ENCODE measurements around the gene EMILIN3. TPM values are rescaled to one million over a fixed set of nuclear protein-coding genes. Genes with fewer than 3 reads are reported as not detected.
"Not testable (repeated sequence)": the region's sequence is repeated elsewhere in the genome, so short reads cannot be mapped to it uniquely, and the experiment has no call there.

Gene EMILIN3
- total and polyA plus RNA-seq, 12 donors: 0.20 to 6.4 (median 2.8) TPM

DNA sequence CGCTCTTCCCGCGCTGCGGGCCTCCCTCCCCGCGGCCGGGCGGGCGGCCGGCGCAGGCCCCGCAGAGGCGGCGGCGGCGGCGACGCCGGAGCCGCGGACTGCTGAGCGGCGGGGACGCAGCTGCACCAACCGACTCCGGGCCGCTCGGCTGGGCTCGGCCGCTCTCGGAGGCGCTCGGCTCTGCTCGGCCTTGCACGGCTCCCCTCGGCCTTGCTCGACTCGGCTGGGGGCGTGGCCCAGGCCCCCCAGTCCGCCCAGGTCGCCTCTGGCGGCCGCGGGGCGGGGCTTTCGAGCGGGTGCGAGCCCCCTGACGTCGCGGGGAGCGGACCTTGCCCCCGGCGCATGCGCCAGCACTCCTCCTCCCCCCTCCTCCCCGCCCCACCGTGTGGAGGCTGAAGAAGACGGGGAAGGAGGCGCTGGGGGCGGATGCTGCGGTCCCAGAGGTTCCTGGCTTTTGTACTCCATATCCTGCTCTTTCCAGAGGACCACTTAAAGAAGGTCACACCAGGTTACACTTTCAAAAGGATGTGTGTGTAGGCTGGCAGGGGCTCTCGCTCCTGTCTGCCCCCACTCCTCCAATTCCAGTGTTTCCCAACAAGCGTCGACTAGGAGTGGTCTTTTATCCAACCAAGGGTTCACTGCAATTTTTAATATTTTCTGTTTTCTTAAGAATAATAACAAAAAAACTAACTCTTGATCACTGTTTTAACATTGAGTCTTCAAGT, 48.9 kb downstream of the EMILIN3 start, which contains the start of gene ZHX3:
ZHX3 (minus strand) TSS at position 186 of the 725 bp plus-strand sequence. CDS start 112,815 bp downstream, outside the sequence.
- Histone ChIP-seq H3K4me3 (peak within 1 kb of the TSS; percentile 53 to 90 (median 84)), H3K27ac (peak within 1 kb of the TSS; percentile 75 to 96 (median 92)), H3K36me3 (no peaks in the 10 kb centered on the region), H3K9me3 (no peaks in the 10 kb centered on the region), H3K4me1 (peaks cover 3 to 50% (median 41%) of the 10 kb centered on the region in 9 donors), H3K27me3 (no peaks in the 10 kb centered on the region)
- DNase-seq (peak; percentile 97 to 99), ATAC-seq (peak; percentile 97 to 99 (median 98))
- intact Hi-C loops (cut with DNase I): loop anchor here in 7 of 10 donors (5.0 kb wide), 4 partner anchors 45 to 145 kb away; no protein-coding TSS in a partner anchor
- TF ChIP-seq, protein P1, sequence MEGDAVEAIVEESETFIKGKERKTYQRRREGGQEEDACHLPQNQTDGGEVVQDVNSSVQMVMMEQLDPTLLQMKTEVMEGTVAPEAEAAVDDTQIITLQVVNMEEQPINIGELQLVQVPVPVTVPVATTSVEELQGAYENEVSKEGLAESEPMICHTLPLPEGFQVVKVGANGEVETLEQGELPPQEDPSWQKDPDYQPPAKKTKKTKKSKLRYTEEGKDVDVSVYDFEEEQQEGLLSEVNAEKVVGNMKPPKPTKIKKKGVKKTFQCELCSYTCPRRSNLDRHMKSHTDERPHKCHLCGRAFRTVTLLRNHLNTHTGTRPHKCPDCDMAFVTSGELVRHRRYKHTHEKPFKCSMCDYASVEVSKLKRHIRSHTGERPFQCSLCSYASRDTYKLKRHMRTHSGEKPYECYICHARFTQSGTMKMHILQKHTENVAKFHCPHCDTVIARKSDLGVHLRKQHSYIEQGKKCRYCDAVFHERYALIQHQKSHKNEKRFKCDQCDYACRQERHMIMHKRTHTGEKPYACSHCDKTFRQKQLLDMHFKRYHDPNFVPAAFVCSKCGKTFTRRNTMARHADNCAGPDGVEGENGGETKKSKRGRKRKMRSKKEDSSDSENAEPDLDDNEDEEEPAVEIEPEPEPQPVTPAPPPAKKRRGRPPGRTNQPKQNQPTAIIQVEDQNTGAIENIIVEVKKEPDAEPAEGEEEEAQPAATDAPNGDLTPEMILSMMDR (IDR thresholded peaks at IDR 0.05): peak in 1 of 9 donors; percentile 9
- WGBS, 2 donors: 1 to 3% methylated on average over 27 to 52 of the region's 64 CpGs

DNA sequence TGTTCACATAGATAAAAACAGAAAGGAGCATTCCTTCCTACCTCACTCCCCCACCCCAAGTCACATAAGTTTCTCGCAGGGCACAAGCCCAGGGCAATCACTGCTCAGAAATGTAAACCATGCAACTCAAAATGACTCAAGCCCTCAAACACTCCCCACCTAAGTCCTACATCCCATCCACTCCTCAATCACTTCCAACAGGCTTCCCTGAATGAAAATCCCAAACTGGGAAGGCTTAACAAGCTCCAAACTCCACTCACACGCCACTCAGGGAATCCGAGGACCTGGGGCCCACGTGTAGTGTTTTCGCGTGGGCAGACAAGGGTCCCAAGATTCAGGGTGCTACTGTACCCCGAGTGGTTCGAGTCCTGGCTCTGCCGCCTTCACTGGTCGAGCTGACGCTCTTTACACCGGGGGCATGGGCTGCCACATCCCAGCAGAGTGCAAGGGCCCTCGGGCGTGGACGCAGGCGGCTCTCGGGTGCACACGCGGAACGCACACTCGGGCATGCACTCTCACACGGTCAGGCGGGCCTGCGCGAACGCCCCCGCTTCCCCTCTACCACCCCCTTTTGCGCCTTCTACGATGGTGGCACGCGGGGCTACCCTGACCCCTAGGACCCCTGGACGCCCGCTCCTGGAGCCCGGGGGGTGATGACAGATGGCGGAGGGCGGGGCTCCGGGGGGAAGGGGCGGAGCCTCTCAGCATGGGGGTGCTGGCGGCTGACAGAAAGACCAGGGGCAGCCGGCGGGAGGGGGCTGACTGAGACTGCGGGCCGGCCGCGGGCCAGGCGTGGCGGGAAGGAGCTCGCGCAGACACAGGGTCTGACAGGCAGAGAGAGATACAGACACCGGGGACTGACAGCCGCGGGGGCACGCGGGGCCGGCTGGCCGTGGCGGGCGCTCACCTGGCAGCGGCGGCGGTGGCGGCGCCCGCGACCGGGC, 49.7 kb downstream of the EMILIN3 start:
- Histone ChIP-seq H3K36me3 (no peaks in the 10 kb centered on the region), H3K27me3 (no peaks in the 10 kb centered on the region), H3K4me3 (peak overlapping the region; percentile 53 to 90 (median 84)), H3K4me1 (peaks cover 3 to 53% (median 42%) of the 10 kb centered on the region in 9 donors), H3K9me3 (no peaks in the 10 kb centered on the region), H3K27ac (peak overlapping the region; percentile 75 to 96 (median 92))
- TF ChIP-seq, protein P1 (IDR thresholded peaks at IDR 0.05): no peak
- 2 to 3% methylated on average over 57 to 61 of the region's 66 CpGs for WGBS, 2 donors
- intact Hi-C loops (cut with DNase I): loop anchor here in 7 of 10 donors (5.0 kb wide), 4 partner anchors 45 to 145 kb away; no protein-coding TSS in a partner anchor
- ATAC-seq (peak; percentile 46 to 78 (median 66)), DNase-seq (peak; percentile 85 to 88)

DNA sequence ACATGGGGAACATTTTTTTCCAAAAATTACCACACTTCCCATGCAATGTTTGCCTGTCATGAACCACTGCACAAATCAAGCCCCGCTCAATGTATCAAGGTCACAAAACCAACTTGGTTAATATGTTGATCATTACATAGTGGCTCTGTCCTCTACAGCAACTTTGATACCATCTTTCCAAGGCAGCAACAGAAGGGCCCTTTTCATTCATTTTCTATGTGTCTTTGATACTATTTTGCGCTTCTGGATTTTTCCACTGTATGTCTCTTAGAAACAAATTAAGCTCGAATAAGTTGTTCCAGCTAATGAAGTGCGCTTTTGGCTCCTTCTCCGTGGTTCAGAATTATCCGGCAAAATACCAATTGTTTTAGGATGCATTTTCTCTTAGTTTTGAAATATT, 50.6 kb downstream of the EMILIN3 start:
- 54 to 73% methylated on average over 6 of the region's 6 CpGs for WGBS, 2 donors
- no peak for ATAC-seq
- Histone ChIP-seq H3K27ac (peak overlapping the region in 9 of 10 donors; percentile 75 to 96 (median 93)), H3K4me1 (peaks cover 3 to 56% (median 39%) of the 10 kb centered on the region in 9 donors), H3K36me3 (no peaks in the 10 kb centered on the region), H3K9me3 (no peaks in the 10 kb centered on the region), H3K4me3 (peak overlapping the region in 9 of 10 donors; percentile 55 to 90 (median 86)), H3K27me3 (no peaks in the 10 kb centered on the region)
- no peak for DNase-seq
- intact Hi-C loops (cut with DNase I): loop anchor here in 7 of 10 donors (5.0 kb wide), 4 partner anchors 44 to 144 kb away; no protein-coding TSS in a partner anchor
- TF ChIP-seq, protein P1 (IDR thresholded peaks at IDR 0.05): no peak

DNA sequence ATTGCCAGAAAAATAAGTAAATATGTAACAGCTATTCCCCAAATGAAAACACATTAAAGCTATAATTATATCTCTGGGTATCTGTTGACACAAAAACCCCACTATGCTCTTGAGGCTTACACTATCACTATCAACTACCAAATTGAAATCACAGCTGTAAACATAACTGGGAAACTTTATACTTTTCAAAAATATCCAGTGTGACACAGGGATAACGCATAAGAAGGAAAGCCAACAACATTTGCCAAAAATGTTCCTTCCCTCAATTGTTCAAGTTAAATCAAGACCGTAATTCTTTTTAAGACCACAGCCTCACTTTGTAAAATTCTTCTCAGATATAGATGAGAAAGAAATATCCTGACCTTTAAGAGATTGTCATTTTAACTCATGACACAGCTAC, 52.2 kb downstream of the EMILIN3 start:
- intact Hi-C loops (cut with DNase I): loop anchor here in 1 of 10 donors (5.0 kb wide), 1 partner anchor 37 kb away; no protein-coding TSS in a partner anchor
- ATAC-seq (peak in 1 of 8 donors; percentile 12), DNase-seq (no peak)
- Histone ChIP-seq H3K27ac (peak overlapping the region; percentile 22 to 96 (median 90)), H3K4me1 (peaks cover 3 to 70% (median 49%) of the 10 kb centered on the region in 9 donors), H3K4me3 (no peak overlapping the region), H3K27me3 (no peaks in the 10 kb centered on the region), H3K36me3 (no peaks in the 10 kb centered on the region), H3K9me3 (no peaks in the 10 kb centered on the region)
- TF ChIP-seq, protein P1 (IDR thresholded peaks at IDR 0.05): no peak
- WGBS, 2 donors: 35 to 62% methylated on average over 2 of the region's 2 CpGs

DNA sequence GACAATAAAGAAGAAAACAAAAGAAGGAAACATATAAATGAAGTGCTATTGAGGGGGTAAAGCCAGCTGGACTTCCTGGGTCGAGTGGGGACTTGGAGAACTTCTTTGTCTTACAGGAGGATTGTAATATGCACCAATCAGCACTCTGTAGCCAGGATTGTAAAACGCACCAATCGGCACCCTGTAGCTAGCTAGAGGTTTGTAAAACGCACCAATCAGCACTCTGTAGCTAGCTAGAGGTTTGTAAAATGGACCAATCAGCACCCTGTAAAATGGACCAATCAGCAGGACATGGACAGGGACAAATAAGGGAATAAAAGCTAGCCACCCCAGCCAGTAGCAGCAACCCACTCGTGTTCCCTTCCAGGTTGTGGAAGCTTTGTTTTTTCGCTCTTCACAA, 54.6 kb downstream of the EMILIN3 start:
- H3K27ac ChIP-seq: not testable (repeated sequence)

More for the DNA sequence above, 54.6 kb downstream of the EMILIN3 start:
- not testable (repeated sequence) for H3K27me3 ChIP-seq, DNase-seq, H3K36me3 ChIP-seq, H3K9me3 ChIP-seq, ATAC-seq, H3K4me3 ChIP-seq
- WGBS, 2 donors: 93 to 94% methylated on average over 6 of the region's 6 CpGs
- intact Hi-C loops (cut with DNase I): loop anchor here in 1 of 10 donors (5.0 kb wide), 1 partner anchor 35 kb away; no protein-coding TSS in a partner anchor
- peaks cover 5 to 85% (median 55%) of the 10 kb centered on the region in 9 donors for H3K4me1 ChIP-seq

Data from heart right ventricle (tissue), 16 donors.